GM18499 (cell line): ENCODE data around the gene TP53RK.

Source experiments
- ATAC-seq: cut with Tn5 transposase; IDR thresholded peaks from one replicate; pipeline ENCODE4 v1.9.1; 2021; ENCODE audit warnings: moderate number of reproducible peaks; ENCODE audit not compliant: insufficient read depth, unreplicated experiment

TP53RK gene

DNA sequence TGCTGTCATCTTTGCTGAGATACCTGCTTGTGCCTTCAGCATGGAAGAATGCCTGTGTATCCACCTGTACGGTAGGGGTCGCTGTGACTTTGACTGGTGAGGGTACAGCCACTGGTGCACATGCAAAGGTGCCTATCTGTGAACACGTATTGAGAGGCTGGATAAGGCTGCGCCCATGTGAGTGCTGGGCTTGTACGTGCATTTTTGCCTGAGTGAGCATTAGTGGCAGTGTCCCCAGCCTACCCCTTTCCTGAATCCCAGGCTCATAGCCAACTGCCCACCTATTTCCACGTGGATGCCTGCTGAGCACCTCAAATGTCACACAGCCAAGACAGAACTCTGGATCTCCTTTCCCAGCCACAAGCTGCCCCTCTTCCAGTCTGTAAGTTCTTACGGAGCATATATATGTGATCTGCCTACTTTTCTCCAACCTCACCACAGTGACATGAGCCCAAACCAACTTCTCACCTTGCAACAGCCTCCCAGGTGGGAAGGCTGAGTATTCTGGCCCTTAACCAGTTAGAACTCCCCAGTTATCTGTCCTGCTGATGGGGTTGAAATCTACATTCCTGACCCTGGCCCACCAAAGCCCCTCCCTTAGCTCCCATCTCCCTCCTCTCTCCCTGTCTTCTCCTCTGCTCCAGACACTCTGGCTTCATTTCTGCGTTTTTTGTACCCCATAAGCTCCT is 19.1 kb upstream of the TP53RK start:
- ATAC-seq, result no peak

DNA sequence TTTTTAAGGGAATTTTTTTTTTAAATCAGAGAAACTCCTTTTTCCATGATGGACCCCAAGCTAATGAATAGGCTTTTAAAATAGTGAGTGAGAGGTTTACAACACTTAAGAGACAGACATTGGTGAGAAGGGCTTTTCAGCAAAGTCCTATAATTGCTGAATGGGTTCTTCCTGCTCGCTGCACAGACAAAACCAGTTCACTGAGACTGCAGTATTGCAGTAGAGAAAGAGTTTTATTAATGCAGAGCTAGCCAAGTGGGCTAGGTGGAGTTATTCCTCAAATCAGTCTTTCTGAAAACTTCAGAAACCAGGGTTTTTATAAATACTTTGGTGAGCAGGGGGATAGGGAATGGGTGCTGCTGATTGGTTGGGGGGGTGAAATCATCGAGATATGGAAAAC is 17.0 kb upstream of the TP53RK start:
- ATAC-seq, result no peak

DNA sequence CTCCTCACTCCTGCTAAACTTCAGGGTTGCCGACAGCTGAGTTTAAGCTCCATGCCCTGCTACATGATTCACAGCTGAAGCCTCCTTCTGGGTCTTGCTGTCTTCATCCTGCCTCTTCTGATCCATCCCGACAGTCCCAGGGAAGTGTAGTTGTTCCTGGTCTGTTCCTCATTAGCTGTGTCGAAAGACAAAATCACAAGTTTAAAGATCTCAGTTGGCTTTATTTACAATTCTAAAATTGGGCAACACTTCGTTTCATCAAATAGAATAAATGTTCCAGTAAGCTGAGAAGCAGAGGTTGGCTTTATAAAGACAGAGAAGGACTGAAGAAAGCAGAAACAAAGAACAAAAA is 16.1 kb upstream of the TP53RK start:
- no peak for ATAC-seq

DNA sequence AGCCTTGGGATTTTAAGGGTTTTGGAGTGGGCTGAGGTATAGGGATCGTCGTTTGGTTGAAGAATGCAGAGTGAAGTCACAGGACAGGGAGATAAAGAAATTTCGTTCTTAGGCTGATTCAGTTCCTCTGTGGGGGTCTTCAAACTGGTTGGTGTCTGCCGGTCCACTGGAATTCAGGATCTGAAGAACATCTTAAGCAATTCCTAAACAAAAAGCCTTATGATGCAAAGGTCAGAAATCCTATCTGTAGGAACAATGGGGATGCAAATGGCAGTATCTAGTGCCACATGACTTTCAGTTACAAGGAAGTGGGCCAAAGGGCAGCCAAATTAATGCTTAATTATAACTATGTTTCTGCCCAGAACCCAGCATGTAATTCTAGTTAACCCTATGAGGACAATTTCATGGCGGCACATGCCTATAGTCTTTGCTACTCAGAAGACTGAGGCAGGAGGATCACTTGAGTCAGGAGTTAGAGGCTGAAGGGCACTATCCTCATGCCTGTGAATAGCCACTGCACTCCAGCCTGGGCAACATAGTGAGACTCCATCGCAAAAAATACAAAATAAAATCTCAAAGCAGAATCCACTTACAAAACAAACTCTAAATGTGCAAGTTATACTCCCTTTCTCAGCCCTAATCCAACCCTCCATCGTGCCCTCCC is 15.6 kb upstream of the TP53RK start:
- ATAC-seq, result no peak

DNA sequence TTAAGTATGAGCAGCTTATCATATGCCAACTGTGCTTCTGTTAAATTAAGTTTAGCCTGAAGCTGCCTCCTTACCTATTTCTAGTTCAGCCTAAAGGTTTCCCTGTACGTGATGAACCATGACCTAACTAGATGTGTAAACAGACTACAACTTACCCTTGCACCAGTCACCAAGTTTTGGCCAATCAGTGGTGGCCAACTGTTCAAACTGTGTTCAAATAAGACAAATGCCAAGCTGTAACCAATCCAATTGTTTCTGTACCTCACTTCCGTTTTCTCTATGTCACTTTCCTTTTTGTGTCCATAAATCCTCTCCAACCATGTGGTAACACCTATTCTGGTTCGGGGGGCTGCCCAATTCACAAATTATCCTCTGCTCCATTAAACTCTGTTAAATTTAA is 14.2 kb upstream of the TP53RK start:
- ATAC-seq, result no peak

DNA sequence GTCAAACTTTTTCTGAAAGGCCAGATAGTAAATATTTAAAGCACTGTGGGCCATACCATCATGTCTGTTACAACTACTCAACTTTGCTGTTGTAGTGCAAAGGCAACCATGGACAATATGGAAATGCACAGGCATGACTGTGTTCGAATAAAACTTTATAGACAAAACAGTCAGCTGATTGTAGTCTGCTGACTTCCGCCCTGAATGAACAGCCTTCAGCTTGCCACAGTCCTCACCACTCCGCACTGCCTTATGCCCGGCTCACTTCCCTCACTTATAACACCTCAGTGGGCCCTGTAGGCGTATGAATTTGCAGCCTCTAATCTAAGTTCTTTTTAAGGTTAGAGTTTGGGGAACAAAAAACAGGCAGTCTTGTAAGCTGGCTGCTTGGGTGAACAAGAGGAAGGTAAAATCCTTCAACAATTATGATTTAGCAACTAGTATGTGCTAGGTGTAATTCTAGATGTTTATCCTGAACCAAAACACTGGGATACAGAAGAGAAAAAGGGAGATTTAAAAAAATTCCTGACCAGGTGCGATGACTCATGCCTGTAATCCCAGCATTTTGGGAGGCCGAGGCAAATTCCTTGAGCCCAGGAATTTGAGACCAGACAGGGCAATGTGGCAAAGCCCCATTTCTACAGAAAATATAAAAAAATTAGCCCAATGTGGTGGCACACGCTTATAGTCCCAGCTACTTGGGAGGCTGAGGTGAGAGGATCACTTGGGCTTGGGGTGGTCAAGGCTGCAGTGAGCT is 13.4 kb upstream of the TP53RK start:
- ATAC-seq, result no peak

DNA sequence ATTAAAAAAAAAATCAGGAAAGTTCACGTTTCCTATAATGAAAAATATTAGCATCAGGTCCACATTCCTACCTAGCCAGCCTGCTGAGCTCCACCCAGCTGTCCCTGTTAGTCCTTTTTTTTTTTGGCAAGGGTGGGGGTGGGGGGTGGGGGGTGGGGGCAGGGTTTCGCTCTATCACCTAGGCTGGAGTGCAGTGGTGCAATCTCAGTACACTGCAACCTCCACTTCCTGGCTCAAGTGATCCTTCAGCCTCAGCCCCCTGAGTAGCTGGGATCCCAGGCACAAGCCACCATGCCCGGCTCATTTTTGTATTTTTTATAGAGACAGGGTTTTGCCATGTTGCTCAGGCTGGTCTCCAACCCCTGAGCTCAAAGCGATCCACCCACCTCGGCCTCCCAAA is 12.7 kb upstream of the TP53RK start:
- ATAC-seq, result no peak

DNA sequence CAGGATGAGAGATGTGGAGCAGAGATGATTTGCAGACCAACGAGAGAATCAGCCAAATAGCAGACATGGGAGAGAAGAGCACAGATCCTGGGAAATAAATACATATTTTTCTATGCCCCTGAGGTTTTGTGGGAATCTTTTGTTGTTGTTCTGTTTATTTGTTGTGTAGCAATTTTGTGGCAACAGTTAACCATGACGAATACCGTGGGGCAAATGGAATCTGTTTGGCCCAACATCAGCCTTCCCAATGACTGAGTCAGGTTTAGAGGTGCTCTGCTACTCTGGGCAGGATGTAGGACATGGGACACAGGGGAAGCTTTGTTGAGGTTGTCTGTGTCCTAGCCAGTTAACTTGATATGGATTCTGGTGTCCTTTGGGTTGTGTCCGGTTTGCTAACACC is 12.3 kb upstream of the TP53RK start:
- ATAC-seq, result no peak

DNA sequence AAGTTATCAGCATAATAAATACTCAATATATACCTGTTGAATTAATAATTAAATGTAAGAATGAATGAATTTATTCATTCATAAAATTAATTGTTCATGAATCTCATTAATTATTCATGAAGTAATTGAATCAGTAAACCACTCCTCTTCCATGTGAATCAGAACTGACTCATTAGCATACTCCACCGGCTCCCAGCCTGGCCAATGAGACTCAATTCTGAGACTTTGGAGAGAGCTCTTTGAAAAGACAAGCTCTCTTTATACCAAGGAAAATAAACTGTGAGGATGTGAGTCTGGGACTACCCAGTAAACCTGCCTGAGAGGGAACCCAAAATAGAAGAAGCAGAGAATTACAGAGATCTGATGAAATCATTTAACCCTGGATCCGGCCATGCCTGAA is 11.8 kb upstream of the TP53RK start:
- ATAC-seq, result no peak

DNA sequence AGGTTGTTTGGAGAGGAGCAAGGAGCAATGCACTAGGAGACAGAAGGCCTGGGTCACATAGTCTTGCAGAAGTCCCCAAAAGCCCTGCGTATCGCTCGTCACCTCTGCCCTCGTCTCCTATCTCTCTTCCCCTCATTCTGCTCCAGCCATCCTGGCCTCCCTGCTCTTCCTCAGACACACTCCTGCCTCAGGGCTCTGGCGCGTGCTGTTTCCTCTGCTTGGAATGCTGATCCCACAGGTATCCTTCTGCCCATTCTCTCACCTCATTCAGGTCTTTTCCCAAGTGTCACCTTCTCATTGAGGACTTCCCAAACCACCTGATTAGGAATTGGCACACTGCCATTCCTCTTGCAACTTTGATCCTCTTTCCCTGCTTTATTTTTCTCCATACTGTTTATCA is 11.2 kb upstream of the TP53RK start:
- ATAC-seq, result no peak

DNA sequence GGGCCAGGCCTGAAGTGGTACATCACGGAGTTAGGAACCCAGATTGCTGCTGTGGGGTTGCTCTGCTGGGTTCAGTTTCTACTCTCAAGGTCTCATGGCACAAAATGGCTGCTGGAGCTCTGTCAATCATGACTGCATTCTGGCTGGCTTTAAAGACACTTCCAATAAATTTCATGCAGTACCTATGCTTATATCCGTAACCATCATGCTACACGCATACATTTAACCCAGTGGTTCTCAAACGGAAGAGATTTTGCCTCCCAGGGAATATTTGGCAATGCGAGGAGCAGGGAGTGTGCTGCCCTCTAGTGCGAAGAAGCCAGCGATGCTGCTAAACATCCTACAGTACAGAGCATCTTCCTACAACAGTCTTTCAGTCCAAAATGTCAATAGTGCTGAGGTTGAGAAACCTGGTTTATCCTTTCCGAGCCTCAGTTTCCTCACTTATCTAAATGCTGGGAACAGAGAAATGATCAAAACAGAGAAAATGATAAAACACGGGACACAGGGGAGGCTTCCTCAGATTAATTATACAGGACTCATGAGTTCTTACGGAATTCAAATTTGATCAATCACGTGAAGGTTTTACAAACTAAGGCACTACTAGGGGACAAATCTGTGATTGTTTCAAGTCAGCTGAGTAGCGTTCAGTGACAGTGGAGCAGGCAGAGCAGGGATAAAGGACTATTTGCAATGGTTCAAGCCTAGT is 10.6 kb upstream of the TP53RK start:
- no peak for ATAC-seq

DNA sequence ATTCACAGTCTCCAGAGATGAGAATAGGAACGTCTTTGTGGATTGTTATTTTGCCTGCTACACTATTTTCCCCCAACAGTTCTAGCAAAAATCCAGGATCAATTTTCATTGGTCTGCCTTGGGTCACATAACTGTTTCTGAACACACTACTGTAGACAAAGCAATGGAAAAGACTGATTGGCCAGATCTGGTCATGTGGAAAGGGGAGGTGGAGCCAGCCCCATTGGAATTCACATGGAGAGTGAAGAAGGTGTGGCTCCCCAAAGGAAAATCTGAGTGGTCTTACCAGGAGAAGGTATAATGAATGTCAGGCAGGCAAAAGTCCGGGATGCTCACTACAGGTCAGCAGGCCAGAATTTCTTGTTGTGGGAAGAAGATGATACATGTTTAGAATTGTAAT is 9.5 kb upstream of the TP53RK start:
- ATAC-seq, result no peak

DNA sequence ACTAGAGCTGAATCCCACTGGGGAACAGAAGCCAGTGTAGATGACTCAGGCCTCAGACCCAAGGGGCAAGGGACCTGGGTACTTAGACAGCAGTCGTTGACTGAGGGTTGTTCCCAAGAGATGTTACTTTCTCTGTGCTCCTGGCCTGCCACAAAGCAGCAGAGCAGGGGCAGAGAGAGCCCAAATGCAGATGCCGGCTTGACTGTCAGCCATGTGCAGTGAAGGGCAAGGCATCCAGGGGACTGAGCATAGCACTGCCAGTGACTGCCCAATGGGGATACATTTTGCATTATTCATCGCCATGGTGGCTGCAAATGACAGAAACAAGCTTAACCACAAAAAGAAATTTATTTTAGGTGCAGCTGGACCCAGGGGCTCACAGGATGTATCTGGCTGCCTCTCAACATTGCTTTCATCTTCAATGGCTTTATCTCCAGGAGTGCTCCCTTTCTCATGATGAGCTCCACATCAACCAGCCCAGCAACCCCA is 7.6 kb upstream of the TP53RK start:
- no peak for ATAC-seq

DNA sequence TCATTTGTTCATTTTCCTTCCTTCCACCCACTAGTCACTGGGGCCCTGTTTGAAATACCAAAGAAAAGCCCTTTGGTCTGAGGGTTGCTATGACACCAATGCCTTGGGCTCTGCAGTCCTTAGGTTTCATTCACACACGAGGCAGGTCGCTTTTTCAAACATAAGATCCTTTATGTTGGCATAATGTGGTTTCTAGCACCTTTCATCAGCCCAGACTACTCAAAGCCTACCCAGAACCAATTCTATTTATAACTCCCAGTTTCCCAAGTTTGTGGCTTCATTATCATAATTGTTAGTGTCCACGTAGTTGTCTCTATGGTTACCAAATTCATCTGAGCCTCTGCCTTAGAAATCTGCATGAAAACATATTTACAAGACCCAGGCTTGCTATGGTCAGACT is 6.6 kb upstream of the TP53RK start:
- ATAC-seq, result no peak

DNA sequence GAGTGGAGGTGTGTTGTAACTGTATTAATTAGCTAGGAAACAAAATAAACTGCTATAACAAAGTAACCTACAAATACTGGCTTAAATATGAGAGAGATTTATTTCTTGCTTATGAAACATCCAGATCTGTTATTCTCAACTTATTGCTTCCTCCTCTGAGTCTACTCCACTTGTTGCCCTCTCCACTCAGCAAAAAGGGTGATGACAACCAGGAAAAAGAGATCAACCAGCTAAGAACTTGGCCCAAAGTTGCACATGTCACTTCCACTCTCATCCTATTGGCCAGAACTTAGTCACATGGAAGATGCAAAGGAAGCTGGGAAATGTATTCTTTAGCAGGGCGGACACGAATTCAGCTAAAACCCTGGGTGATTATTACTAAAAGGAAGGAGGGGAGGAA is 5.2 kb upstream of the TP53RK start:
- no peak for ATAC-seq

DNA sequence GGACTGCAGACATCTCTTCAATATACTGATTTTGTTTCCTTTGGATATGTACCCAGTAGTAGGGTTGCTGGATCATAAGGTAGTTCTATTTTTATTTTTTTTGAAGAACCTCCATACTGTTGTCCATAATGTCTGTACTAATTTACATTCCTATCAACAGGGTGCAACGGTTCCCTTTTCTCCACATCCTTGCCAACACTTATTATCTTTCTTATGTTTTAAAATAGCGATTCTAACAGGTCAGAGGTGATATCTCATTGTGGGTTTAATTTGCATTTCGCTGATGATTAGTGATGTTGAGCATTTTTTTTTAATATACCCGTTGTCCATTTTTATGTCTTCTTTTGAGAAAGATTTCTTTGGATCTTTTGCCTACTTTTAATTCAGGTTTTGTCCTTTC is 2.0 kb upstream of the TP53RK start:
- ATAC-seq, result no peak

DNA sequence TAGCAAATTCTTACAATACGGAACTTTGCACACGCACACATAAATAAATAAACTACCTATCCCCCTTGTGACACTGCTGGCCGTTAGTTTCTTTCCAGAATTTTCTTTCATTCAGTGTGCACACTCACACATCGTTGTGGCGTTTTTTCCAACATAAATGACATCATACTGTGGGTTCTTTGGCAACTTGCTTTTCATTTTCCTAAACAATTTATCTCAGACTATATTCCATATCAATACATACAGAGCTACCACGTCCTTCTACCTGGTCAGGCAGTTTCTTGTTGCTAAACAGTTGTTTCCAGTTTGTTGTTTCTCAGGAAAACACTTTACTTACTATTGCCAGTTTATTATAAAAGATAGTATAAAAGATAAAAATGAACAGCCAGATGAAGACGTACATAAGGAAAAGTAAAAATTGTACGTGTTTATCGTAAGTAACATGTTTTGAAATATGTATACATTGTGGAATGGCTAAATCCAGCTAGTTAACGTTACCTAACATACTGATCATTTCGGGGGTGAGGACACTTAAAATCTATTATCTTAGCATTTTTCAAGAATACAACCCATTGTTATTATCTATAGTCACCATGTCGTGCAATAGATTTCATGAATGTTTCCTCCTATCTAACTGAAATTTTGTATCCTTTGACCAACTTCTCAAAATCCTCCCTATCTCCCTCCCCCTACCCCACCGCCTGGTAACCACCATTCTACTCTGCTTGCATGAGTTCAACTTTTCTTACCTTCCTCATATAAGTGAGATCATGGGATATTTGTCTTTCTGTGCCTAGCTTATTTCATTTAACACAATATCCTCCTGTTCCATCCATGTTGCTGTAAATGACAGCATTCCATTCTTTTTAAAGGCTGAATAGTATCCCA is 1.2 kb upstream of the TP53RK start:
- no peak for ATAC-seq

DNA sequence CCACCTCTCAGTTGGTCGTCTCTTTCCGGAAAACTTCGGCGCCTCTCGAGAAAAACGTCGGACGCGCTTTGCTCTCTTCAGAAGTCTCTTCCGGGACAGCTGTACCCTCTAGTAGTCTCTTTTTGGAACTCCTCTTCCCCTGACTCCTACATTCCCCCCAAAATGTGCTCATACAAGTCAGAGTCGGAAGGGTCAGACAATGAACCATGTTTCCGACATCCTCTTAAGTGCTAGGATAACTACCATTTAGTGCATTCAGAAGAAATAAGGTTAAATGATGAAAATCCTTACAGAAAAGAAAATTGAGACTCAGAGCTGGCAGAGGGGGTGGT is 476 bp upstream of the TP53RK start:
- no peak for ATAC-seq

DNA sequence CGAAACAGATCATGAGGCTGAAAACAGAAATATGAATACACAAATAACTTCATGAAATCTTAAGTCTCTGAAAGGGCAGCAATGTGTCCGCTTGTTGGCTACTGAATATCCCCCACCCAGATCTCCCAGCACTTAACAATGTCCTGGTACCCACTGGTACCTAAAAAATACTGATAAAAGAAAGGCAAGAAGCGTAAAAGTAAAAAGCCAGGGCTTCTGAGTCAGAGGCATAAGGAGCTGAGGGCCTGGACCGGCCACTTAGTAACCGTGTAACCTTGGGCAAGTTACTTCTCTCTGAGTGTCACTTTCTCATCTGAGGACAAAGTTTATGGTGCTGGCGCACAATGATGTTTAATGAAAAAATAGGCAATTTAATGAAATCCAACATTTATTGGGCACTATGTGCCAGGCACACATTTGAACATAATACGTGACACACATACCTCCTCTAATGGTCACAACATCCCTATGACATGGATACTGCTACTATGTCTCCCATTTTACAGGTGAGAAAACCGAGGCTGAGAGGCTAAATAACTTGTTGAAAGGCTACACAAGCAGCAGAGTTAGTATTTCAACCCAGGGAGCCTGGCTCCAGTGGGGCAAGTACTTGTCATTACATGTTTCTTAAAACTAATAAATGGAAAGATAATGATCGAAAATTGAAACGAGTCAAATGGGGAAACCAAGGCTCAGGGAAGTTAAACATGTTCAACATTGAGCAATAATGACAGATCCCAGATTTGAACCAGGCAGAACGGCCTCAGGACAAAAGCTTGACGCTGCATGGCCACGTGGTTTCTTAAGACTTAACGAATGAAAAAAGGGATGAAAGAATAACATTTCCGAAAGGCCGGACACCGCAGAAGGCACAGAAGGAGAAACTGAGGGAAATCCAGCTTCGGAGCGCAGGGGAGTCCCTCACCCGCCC is 828 bp downstream of the TP53RK start:
- no peak for ATAC-seq
